Uterus (tissue), 4 donors: ENCODE data around the gene LSAMP. TPM values are rescaled to one million over a fixed set of nuclear protein-coding genes. Genes with fewer than 3 reads are reported as not detected.

Experiments used
- DNase-seq, 2 donors: peaks; one replicate each; pipeline ENCODE4 v3.0.0-alpha.2; 2019 to 2020
- H3K27ac ChIP-seq, 2 donors: fragments of 200-600 bp; sonication (generic); 1 replicate in 1 of 2; 2 replicates in 1 of 2; pipeline ENCODE4 v1.5.1; 2016 to 2018
- H3K27me3 ChIP-seq, 2 donors: fragments of 200-600 bp; sonication (generic); one replicate each; pipeline ENCODE4 v1.5.1; 2018 to 2019; ENCODE audit warnings: control low read depth in 1 of 2
- H3K36me3 ChIP-seq, 2 donors: fragments of 200-600 bp; sonication (generic); one replicate each; pipeline ENCODE4 v1.5.1; 2019; ENCODE audit warnings: control low read depth in 1 of 2
- H3K4me1 ChIP-seq, 2 donors: fragments of 200-600 bp; sonication (generic); one replicate each; pipeline ENCODE4 v1.5.1; 2018 to 2019; ENCODE audit warnings: control low read depth in 1 of 2
- H3K4me3 ChIP-seq, 2 donors: fragments of 200-600 bp; sonication (generic); 1 replicate in 1 of 2; 2 replicates in 1 of 2; pipeline ENCODE4 v1.5.1; 2018 to 2019; ENCODE audit warnings: mild to moderate bottlenecking in 1 of 2
- H3K9me3 ChIP-seq, 2 donors: fragments of 200-600 bp; sonication (generic); one replicate each; pipeline ENCODE4 v1.5.1; 2019; ENCODE audit warnings: control low read depth in 1 of 2
- POLR2A ChIP-seq, 2 donors: fragments of 450-650 bp; IDR thresholded peaks; one replicate each; pipeline ENCODE4 v1.6.1; 2016; ENCODE audit warnings: antibody characterized with exemption in 2 of 2, mild to moderate bottlenecking in 1 of 2, moderate library complexity in 1 of 2
- intact Hi-C: fragments of 100-400 bp; cut with DNase I; formaldehyde crosslinking; loops from one replicate; pipeline ENCODE4 v1.15.1; 2023; ENCODE audit warnings: low total_unique reads
- total RNA-seq, 4 donors: library from RNA; depleted of rRNA in 3 of 4; stranded (reverse); fragments of >200 nt in 3 of 4; gene quantifications; one replicate each; pipeline versions ENCODE4 v1.1.0 to v1.2.4, GENCODE V29; 2014 to 2023
- TF ChIP-seq, protein P1 (sequence below), 4 experiments: fragments of 200-600 bp in 2 of 4; fragments of 450-650 bp in 2 of 4; sonication (generic) in 2 of 4; IDR thresholded peaks; one replicate each; pipeline ENCODE4 v1.5.1; 2016 to 2019; ENCODE audit warnings: antibody characterized with exemption in 4 of 4, mild to moderate bottlenecking in 2 of 4, moderate library complexity in 1 of 4
- donor health status: DM: yes; HTN: yes; CAD: no.

LSAMP gene
- total RNA-seq, 4 donors from 2014 or later = 0.26 to 25.8 (median 1.8) TPM

DNA sequence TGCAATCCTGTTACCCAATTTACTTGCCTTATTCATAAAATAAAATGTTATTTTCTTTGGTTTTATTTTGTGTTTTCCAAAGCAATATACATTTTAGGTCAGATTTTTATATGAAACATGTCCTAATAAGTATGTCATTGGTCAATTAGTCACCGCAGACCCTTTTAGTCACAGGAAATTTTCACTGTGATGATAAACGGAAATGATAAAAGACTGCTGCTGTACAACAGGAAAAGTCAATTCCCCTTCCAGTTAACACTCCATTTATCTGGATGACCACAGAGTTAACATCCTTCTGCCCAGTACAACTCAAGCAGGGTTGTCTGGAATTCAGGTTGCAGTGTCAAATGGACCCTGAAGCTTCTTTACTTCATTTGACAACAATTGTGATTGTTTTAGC, 175.2 kb downstream of the LSAMP start:
- no peak overlapping the region for H3K27ac ChIP-seq
- no peaks in the 10 kb centered on the region for H3K27me3 ChIP-seq
- TF ChIP-seq POLR2A (IDR thresholded peaks at IDR 0.05) = no peak
- TF ChIP-seq, protein P1, sequence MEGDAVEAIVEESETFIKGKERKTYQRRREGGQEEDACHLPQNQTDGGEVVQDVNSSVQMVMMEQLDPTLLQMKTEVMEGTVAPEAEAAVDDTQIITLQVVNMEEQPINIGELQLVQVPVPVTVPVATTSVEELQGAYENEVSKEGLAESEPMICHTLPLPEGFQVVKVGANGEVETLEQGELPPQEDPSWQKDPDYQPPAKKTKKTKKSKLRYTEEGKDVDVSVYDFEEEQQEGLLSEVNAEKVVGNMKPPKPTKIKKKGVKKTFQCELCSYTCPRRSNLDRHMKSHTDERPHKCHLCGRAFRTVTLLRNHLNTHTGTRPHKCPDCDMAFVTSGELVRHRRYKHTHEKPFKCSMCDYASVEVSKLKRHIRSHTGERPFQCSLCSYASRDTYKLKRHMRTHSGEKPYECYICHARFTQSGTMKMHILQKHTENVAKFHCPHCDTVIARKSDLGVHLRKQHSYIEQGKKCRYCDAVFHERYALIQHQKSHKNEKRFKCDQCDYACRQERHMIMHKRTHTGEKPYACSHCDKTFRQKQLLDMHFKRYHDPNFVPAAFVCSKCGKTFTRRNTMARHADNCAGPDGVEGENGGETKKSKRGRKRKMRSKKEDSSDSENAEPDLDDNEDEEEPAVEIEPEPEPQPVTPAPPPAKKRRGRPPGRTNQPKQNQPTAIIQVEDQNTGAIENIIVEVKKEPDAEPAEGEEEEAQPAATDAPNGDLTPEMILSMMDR (IDR thresholded peaks at IDR 0.05) = no peak
- intact Hi-C loops = no loop called here
- no peaks in the 10 kb centered on the region for H3K9me3 ChIP-seq
- no peaks in the 10 kb centered on the region for H3K36me3 ChIP-seq
- H3K4me3 ChIP-seq = no peak overlapping the region
- DNase-seq = no peak
- no peaks in the 10 kb centered on the region for H3K4me1 ChIP-seq

DNA sequence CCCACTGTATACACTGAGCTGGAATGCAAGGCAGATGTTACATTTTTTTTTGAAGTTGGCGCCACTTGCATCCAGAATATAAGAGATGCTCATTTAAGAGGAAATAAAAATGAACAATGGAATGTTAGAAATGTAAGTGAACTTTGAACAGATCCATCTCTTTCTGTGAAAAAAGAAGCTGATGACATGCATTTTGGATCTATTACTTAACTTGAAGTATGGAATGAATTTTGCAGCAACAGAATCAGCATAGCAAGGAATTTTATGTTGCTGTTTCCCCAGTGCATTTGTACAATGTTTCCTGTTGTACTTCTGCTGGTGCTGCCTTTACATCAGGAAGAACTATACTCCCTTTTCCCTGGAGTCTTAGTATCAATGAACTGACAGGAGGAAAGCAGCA, 178.2 kb downstream of the LSAMP start:
- no peaks in the 10 kb centered on the region for H3K36me3 ChIP-seq
- TF ChIP-seq POLR2A (IDR thresholded peaks at IDR 0.05) = no peak
- TF ChIP-seq, protein P1 (IDR thresholded peaks at IDR 0.05) = no peak
- no peak overlapping the region for H3K4me3 ChIP-seq
- H3K9me3 ChIP-seq = no peaks in the 10 kb centered on the region
- H3K4me1 ChIP-seq = no peaks in the 10 kb centered on the region
- DNase-seq = no peak
- intact Hi-C loops = no loop called here
- no peaks in the 10 kb centered on the region for H3K27me3 ChIP-seq
- no peak overlapping the region for H3K27ac ChIP-seq

DNA sequence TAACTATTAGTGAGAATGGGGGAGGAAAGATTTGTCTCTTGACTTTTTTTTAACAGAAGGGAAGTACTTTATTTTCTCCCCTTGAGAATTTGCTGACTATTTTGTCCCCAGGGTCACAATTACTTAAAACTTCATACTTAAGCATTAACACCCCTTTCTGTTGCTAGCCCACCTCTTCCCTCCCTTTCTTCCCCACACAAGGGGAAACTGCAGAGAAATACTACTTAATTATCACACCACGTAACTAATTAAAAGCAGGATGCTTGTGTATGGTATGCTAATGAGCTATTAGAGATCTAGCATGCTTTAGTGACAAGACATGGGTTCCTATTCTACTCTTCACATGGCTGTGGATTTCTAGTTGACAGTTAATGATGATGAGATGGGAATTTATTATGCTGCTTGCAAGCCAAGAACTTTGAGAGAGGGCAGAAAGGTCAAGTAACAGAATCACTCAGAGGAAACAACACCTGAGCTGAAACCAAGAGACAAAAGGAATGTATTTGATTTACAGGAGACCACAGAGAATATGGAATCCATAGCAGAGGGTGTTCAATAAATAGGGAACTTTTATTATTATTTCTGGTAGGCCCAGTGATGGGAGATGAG, 179.2 kb downstream of the LSAMP start:
- Histone ChIP-seq H3K36me3 (no peaks in the 10 kb centered on the region), H3K4me3 (no peak overlapping the region), H3K9me3 (no peaks in the 10 kb centered on the region), H3K27me3 (no peaks in the 10 kb centered on the region), H3K27ac (no peak overlapping the region), H3K4me1 (no peaks in the 10 kb centered on the region)
- TF ChIP-seq, protein P1 (IDR thresholded peaks at IDR 0.05) = no peak
- no peak for TF ChIP-seq POLR2A (IDR thresholded peaks at IDR 0.05)
- DNase-seq = no peak
- intact Hi-C loops = no loop called here

DNA sequence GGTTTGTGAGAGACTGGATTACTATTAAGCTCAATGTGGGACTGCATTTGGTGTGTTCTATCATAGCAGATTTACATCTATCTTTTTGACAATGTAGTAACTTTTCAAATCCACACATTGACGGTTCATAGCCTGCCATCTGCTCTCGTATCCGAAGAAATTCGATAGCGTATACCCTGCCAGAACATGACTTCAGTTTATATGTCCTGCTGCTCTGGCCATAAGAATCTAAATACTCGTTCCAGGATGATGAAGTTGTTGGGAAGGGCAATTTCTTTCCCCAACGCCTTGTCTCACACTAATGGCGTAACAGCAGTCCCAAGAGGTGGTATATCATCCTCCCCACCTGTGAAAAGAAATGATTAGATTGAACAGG, 180.0 kb downstream of the LSAMP start:
- H3K36me3 ChIP-seq = no peaks in the 10 kb centered on the region
- H3K9me3 ChIP-seq = no peaks in the 10 kb centered on the region
- intact Hi-C loops = no loop called here
- H3K4me3 ChIP-seq = no peak overlapping the region
- no peak for DNase-seq
- TF ChIP-seq POLR2A (IDR thresholded peaks at IDR 0.05) = no peak
- TF ChIP-seq, protein P1 (IDR thresholded peaks at IDR 0.05) = no peak
- H3K27ac ChIP-seq = no peak overlapping the region
- H3K27me3 ChIP-seq = no peaks in the 10 kb centered on the region
- H3K4me1 ChIP-seq = no peaks in the 10 kb centered on the region

DNA sequence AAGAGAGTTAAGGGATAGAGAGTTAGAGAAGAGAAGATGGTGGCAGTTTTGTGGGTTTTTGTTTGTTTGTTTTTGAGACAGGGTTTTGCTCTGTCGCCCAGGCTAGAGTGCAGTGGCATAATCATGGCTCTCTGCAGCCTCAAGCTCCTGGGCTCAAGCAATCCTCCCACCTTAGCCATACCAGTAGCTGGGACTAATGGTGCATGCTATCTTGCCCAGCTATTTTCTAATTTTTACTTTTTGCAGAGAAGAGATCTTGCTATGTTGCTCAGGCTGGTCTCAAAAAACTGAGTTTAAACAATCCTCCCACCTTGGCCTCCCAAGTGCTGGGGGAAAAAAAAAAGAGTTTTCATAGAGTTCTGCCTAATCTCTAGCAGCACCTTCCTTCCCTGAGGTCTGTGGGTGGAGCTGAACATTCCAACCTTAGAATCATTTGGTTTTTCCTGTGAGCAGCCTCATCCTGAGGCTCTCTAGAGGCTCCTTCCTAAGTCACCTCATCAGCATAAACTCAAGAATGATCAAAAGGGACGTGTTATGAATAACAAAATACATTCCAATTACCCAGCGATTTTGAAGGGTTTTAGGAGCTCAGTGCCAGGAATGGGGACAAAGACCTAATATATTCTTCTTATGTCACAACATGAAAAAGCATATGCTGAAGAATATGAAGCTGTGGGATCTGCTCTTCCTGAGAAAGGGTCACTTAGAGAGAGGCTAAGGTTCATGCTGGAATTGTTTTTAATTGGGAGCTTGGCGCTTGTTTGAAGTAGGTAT, 180.6 kb downstream of the LSAMP start:
- H3K4me1 ChIP-seq = no peaks in the 10 kb centered on the region
- H3K9me3 ChIP-seq = no peaks in the 10 kb centered on the region
- intact Hi-C loops = no loop called here
- H3K27me3 ChIP-seq = no peaks in the 10 kb centered on the region
- no peak overlapping the region for H3K4me3 ChIP-seq
- no peaks in the 10 kb centered on the region for H3K36me3 ChIP-seq
- no peak for TF ChIP-seq POLR2A (IDR thresholded peaks at IDR 0.05)
- TF ChIP-seq, protein P1 (IDR thresholded peaks at IDR 0.05) = no peak
- no peak for DNase-seq
- H3K27ac ChIP-seq = no peak overlapping the region
